CD4-positive, alpha-beta memory T cell (primary cell): ENCODE results near the gene TRAF3IP3. TPM values are rescaled to one million over a fixed set of nuclear protein-coding genes. Genes with fewer than 3 reads are reported as not detected.

Experiments
- CTCF ChIA-PET: fragments of 350-600 bp; sonication (Branson Sonifier 250); formaldehyde crosslinking; loops from one replicate; lab custom pipeline; 2021; ENCODE audit warnings: inconsistent platforms; ENCODE audit not compliant: partially characterized antibody; lab: Charles Lee
- POLR2A ChIA-PET: fragments of 350-600 bp; sonication (Branson Sonifier 250); formaldehyde crosslinking; loops from one replicate; lab custom pipeline; 2021; ENCODE audit not compliant: partially characterized antibody; lab: Charles Lee
- DNase-seq, 5 donors: peaks; one replicate each; pipeline versions ENCODE4 v3.0.0 to v3.0.0-alpha.2; 2020 to 2022; ENCODE audit warnings: mixed read lengths in 1 of 5
- H3K27ac ChIP-seq: one replicate; pipeline ENCODE4 v1.7.0; 2013; ENCODE audit warnings: low read depth, low read length
- H3K27me3 ChIP-seq: 2 replicates; pipeline ENCODE4 v1.7.0; 2013; ENCODE audit warnings: mild to moderate bottlenecking, low read length, moderate library complexity; ENCODE audit not compliant: insufficient read depth
- H3K36me3 ChIP-seq: 2 replicates; pipeline ENCODE4 v1.7.0; 2013; ENCODE audit warnings: mild to moderate bottlenecking, low read length, moderate library complexity; ENCODE audit not compliant: insufficient read depth
- H3K4me1 ChIP-seq: 2 replicates; pipeline ENCODE4 v1.7.0; 2013; ENCODE audit warnings: mild to moderate bottlenecking, low read length, moderate library complexity; ENCODE audit not compliant: insufficient read depth
- H3K4me3 ChIP-seq, 2 donors: one replicate each; pipeline ENCODE4 v1.7.0; 2013; ENCODE audit warnings: low read length in 2 of 2, mild to moderate bottlenecking in 1 of 2
- H3K9me3 ChIP-seq, 2 donors: one replicate each; pipeline ENCODE4 v1.7.0; 2013; ENCODE audit warnings: low read length in 2 of 2, control low read depth in 1 of 2; ENCODE audit not compliant: control insufficient read depth in 1 of 2
- H3K27ac Mint-ChIP-seq, 7 donors: one replicate each; pipeline ENCODE4 v1.8.0; 2020 to 2021; ENCODE audit warnings: mixed read lengths in 7 of 7, mild to moderate bottlenecking in 6 of 7, inconsistent platforms in 3 of 7, moderate library complexity in 3 of 7
- H3K27me3 Mint-ChIP-seq, 2 donors: one replicate each; pipeline ENCODE4 v1.8.0; 2020 to 2021; ENCODE audit warnings: mixed read lengths in 2 of 2
- H3K36me3 Mint-ChIP-seq, 2 donors: one replicate each; pipeline ENCODE4 v1.8.0; 2020 to 2021; ENCODE audit warnings: mixed read lengths in 2 of 2, inconsistent platforms in 1 of 2, mild to moderate bottlenecking in 1 of 2
- H3K4me1 Mint-ChIP-seq, 4 donors: one replicate each; pipeline ENCODE4 v1.8.0; 2020 to 2021; ENCODE audit warnings: mixed read lengths in 4 of 4, mild to moderate bottlenecking in 1 of 4
- H3K4me3 Mint-ChIP-seq, 8 donors: one replicate each; pipeline ENCODE4 v1.8.0; 2020 to 2021; ENCODE audit warnings: mixed read lengths in 8 of 8, mild to moderate bottlenecking in 7 of 8, moderate library complexity in 6 of 8, inconsistent platforms in 3 of 8
- H3K9me3 Mint-ChIP-seq, 8 donors: one replicate each; pipeline ENCODE4 v1.8.0; 2020 to 2021; ENCODE audit warnings: mixed read lengths in 8 of 8, mild to moderate bottlenecking in 5 of 8, inconsistent platforms in 3 of 8, moderate library complexity in 1 of 8
- intact Hi-C: fragments of 100-400 bp; cut with micrococcal nuclease; formaldehyde crosslinking; loops from one replicate; pipeline ENCODE4 v1.15.1; 2023
- polyA plus RNA-seq, 2 donors: library from polyadenylated mRNA; unstranded; fragments of 300-500 nt; fragmentation: Illumina TruSeq; gene quantifications; one replicate each; pipeline ENCODE4 v1.2.3, GENCODE V29; 2021
- total RNA-seq, 2 experiments: library from RNA; stranded (reverse); gene quantifications; one replicate each; pipeline ENCODE4 v1.2.3, GENCODE V29; 2021

TRAF3IP3 gene
- total and polyA plus RNA-seq, 4 experiments from 2014 or later: 435 to 574 (median 529) TPM

- Mint-ChIP-seq H3K4me3 (no peak overlapping the region), H3K27ac (no peak overlapping the region), H3K9me3 (no peaks in the 10 kb centered on the region), H3K36me3 (peaks cover 54 to 59% of the 10 kb centered on the region in 2 donors), H3K4me1 (peaks cover 27 to 45% (median 31%) of the 10 kb centered on the region in 4 donors), H3K27me3 (no peaks in the 10 kb centered on the region)
- no peak overlapping the region for H3K4me3 ChIP-seq
- CTCF ChIA-PET: no interaction called here
- POLR2A ChIA-PET: interaction anchor here (1.3 kb wide), 1 partner anchor 9 kb away, joined by 3 read pairs; no protein-coding TSS in a partner anchor
- H3K27me3 ChIP-seq: no peaks in the 10 kb centered on the region
- no peaks in the 10 kb centered on the region for H3K9me3 ChIP-seq
- H3K36me3 ChIP-seq: peaks cover 55% of the 10 kb centered on the region
- H3K27ac ChIP-seq: no peak overlapping the region
- intact Hi-C loops: no loop called here
- H3K4me1 ChIP-seq: peaks cover 14% of the 10 kb centered on the region
- no peak for DNase-seq
These were observed 75.8 kb downstream of the TRAF3IP3 start for GRCh38 chr1:209831615-209832014.

Other genes starting within 250 kb of the TRAF3IP3 start
- not detected for gene CAMK1G, start 172.3 kb upstream of the TRAF3IP3 start, total RNA-seq
- gene CAMK1G, start 172.3 kb upstream of the TRAF3IP3 start, polyA plus RNA-seq: not detected
- under 1 TPM; 0.38 to 0.69 TPM for gene LAMB3, start 103.6 kb upstream of the TRAF3IP3 start, total RNA-seq
- under 1 TPM in 1 of 2 donors, not detected in 1; 0.18 TPM for gene LAMB3, start 103.6 kb upstream of the TRAF3IP3 start, polyA plus RNA-seq
- gene G0S2, start 80.6 kb upstream of the TRAF3IP3 start, total RNA-seq: 1 to 10 TPM in 1 of 2 experiments, not detected in 1; 1.2 TPM
- 1 to 10 TPM in 1 of 2 donors, under 1 TPM in 1; 0.58 to 2.0 TPM for gene G0S2, start 80.6 kb upstream of the TRAF3IP3 start, polyA plus RNA-seq
- under 1 TPM in 1 of 2 experiments, not detected in 1; 0.49 TPM for gene HSD11B1, start 51.2 kb upstream of the TRAF3IP3 start, total RNA-seq
- 1 to 10 TPM; 5.6 to 7.3 TPM for gene HSD11B1, start 51.2 kb upstream of the TRAF3IP3 start, polyA plus RNA-seq
- 1 to 10 TPM; 1.2 TPM for gene C1orf74, start 28.5 kb downstream of the TRAF3IP3 start, total RNA-seq
- gene C1orf74, start 28.5 kb downstream of the TRAF3IP3 start, polyA plus RNA-seq: under 1 TPM in 1 of 2 donors, not detected in 1; 0.41 TPM
- gene IRF6, start 50.1 kb downstream of the TRAF3IP3 start, total RNA-seq: under 1 TPM; 0.15 to 0.50 TPM
- under 1 TPM in 1 of 2 donors, not detected in 1; 0.42 TPM for gene IRF6, start 50.1 kb downstream of the TRAF3IP3 start, polyA plus RNA-seq
- gene UTP25, start 71.9 kb downstream of the TRAF3IP3 start, total RNA-seq: 10 to 100 TPM; 13.4 to 13.6 TPM
- gene UTP25, start 71.9 kb downstream of the TRAF3IP3 start, polyA plus RNA-seq: 1 to 10 TPM; 3.7 to 5.4 TPM
- not detected for gene SYT14, start 182.2 kb downstream of the TRAF3IP3 start, total RNA-seq
- not detected for gene SYT14, start 182.2 kb downstream of the TRAF3IP3 start, polyA plus RNA-seq